A549 (cell line): ENCODE results near the gene IMMT. TPM values are rescaled to one million over a fixed set of nuclear protein-coding genes. Genes with fewer than 3 reads are reported as not detected.
A peak's percentile ranks its signal among the peaks of the same experiment; 100 is the strongest.

Experiments
- ATAC-seq, 2 experiments: fragments of 200-7000 bp in 1 of 2; fragments of >200 bp in 1 of 2; cut with Nextera tagmentation in 1 of 2; cut with Tn5 transposase in 1 of 2; 3 replicates each; pipeline versions ENCODE4 v1.8.0 to v1.9.1; 2018 to 2020; ENCODE audit warnings: mild to moderate bottlenecking in 1 of 2, moderate library complexity in 1 of 2
- CTCF ChIA-PET: fragments of 300-600 bp; sonication (Branson Sonifier 250); formaldehyde crosslinking; extraction: SDS; loops from one replicate; lab custom pipeline; 2021; ENCODE audit warnings: antibody characterized with exemption, inconsistent platforms; lab: Yijun Ruan, JAX
- POLR2A ChIA-PET: fragments of 350-600 bp; formaldehyde crosslinking; extraction: SDS; loops from one replicate; lab custom pipeline; 2021; ENCODE audit warnings: antibody characterized with exemption, inconsistent platforms; lab: Yijun Ruan, JAX
- DNase-seq, 2 experiments: peaks; one replicate each; pipeline versions ENCODE4 v3.0.0 to v3.0.0-alpha.2; 2011 to 2016; ENCODE audit warnings: low read depth in 1 of 2, low spot score in 1 of 2
- FAIRE-seq: peaks from 2 replicates; lab custom pipeline; 2011; peaks lifted over from hg19 to GRCh38; lab: Jason Lieb, UNC
- H3K27ac ChIP-seq, 2 experiments: fragments of >200 bp; sonication (Bioruptor Twin); formaldehyde crosslinking; 3 replicates each; pipeline ENCODE4 v1.5.1; 2016 to 2017
- H3K4me1 ChIP-seq: fragments of >200 bp; sonication (Bioruptor Twin); formaldehyde crosslinking; 3 replicates; pipeline ENCODE4 v1.6.1; 2016
- H3K4me2 ChIP-seq: fragments of >200 bp; sonication (Bioruptor Twin); formaldehyde crosslinking; 3 replicates; pipeline ENCODE4 v1.6.1; 2016
- H3K4me3 ChIP-seq: fragments of >200 bp; sonication (Bioruptor Twin); formaldehyde crosslinking; 3 replicates; pipeline ENCODE4 v1.5.1; 2016
- H3K9me3 ChIP-seq: fragments of >200 bp; sonication (Bioruptor Twin); formaldehyde crosslinking; 3 replicates; pipeline ENCODE4 v1.6.1; 2016
- BCL3 ChIP-seq: fragments of >200 bp; sonication (Bioruptor Twin); formaldehyde crosslinking; IDR thresholded peaks from 3 replicates; pipeline ENCODE4 v1.6.1; 2016
- CBX2 ChIP-seq: fragments of 200-600 bp; sonication (generic); IDR thresholded peaks from 2 replicates; pipeline ENCODE4 v1.6.1; 2016; ENCODE audit warnings: low read depth, mild to moderate bottlenecking, borderline replicate concordance
- EP300 ChIP-seq, 2 experiments: fragments of >200 bp; sonication (Bioruptor Twin); formaldehyde crosslinking; IDR thresholded peaks; 2 replicates in 1 of 2; 3 replicates in 1 of 2; pipeline ENCODE4 v1.6.1; 2016 to 2017
- FOSB ChIP-seq: fragments of 250-450 bp; sonication (Bioruptor Pico); IDR thresholded peaks from 2 replicates; pipeline ENCODE4 v1.5.0; 2020; ENCODE audit warnings: mild to moderate bottlenecking, moderate library complexity
- FOXS1 ChIP-seq: fragments of 250-450 bp; sonication (Bioruptor Pico); IDR thresholded peaks from 2 replicates; pipeline ENCODE4 v1.5.0; 2020; ENCODE audit warnings: mild to moderate bottlenecking, moderate library complexity
- HOXB13 ChIP-seq: fragments of 250-450 bp; sonication (Bioruptor Pico); IDR thresholded peaks from 2 replicates; pipeline ENCODE4 v1.5.0; 2020; ENCODE audit warnings: low read depth, mild to moderate bottlenecking, moderate library complexity
- HOXB5 ChIP-seq: fragments of 250-450 bp; sonication (Bioruptor Pico); IDR thresholded peaks from 2 replicates; pipeline ENCODE4 v1.5.0; 2020; ENCODE audit warnings: mild to moderate bottlenecking, moderate library complexity
- JUN ChIP-seq, 2 experiments: fragments of >200 bp; sonication (Bioruptor Twin); formaldehyde crosslinking; IDR thresholded peaks; 2 replicates in 1 of 2; 3 replicates in 1 of 2; pipeline ENCODE4 v1.6.1; 2016 to 2017
- KDM1A ChIP-seq: fragments of 200-600 bp; sonication (generic); IDR thresholded peaks from 2 replicates; pipeline ENCODE4 v1.6.1; 2016; ENCODE audit warnings: low read depth, mild to moderate bottlenecking
- KDM5A ChIP-seq: fragments of 200-600 bp; sonication (generic); IDR thresholded peaks from 2 replicates; pipeline ENCODE4 v1.6.1; 2016; ENCODE audit warnings: antibody characterized with exemption, mild to moderate bottlenecking
- MAFK ChIP-seq: fragments of 450-650 bp; IDR thresholded peaks from 2 replicates; pipeline ENCODE4 v1.6.1; 2014; ENCODE audit not compliant: partially characterized antibody
- MAZ ChIP-seq: fragments of 150-350 bp; IDR thresholded peaks from 2 replicates; pipeline ENCODE4 v1.6.1; 2014; ENCODE audit warnings: antibody characterized with exemption, low read depth, low read length, borderline replicate concordance
- MYC ChIP-seq: IDR thresholded peaks from 2 replicates; pipeline ENCODE4 v1.6.1; 2012; ENCODE audit warnings: mild to moderate bottlenecking, inconsistent platforms, low read length, improper control_type of control experiment, borderline replicate concordance
- POLR2AphosphoS2 ChIP-seq: conservative IDR thresholded peaks from 2 replicates; pipeline ENCODE4 v1.6.1; 2012; ENCODE audit warnings: low read length, improper control_type of control experiment, inconsistent platforms
- RAD21 ChIP-seq, 2 experiments: fragments of >200 bp in 1 of 2; sonication (Bioruptor Twin) in 1 of 2; formaldehyde crosslinking in 1 of 2; IDR thresholded peaks in 1 of 2; conservative IDR thresholded peaks in 1 of 2; 2 replicates in 1 of 2; 3 replicates in 1 of 2; pipeline ENCODE4 v1.6.1; 2012 to 2018; ENCODE audit warnings: inconsistent platforms in 1 of 2
- RARB ChIP-seq: fragments of 250-450 bp; sonication (Bioruptor Pico); IDR thresholded peaks from 2 replicates; pipeline ENCODE4 v1.8.0; 2021; ENCODE audit warnings: mild to moderate bottlenecking, moderate library complexity
- RCOR1 ChIP-seq: fragments of 150-350 bp; IDR thresholded peaks from 2 replicates; pipeline ENCODE4 v1.6.1; 2014; ENCODE audit warnings: antibody characterized with exemption, low read length, low read depth
- RFX5 ChIP-seq: fragments of 450-650 bp; IDR thresholded peaks from 2 replicates; pipeline ENCODE4 v1.7.1; 2014; ENCODE audit warnings: antibody characterized with exemption, mild to moderate bottlenecking, moderate library complexity
- TP53 ChIP-seq: fragments of 250-450 bp; sonication (Bioruptor Pico); IDR thresholded peaks from 2 replicates; pipeline ENCODE4 v1.5.0; 2021; ENCODE audit warnings: mild to moderate bottlenecking, moderate library complexity
- ZFP36 ChIP-seq: fragments of 450-650 bp; IDR thresholded peaks from 2 replicates; pipeline ENCODE4 v1.6.1; 2014; ENCODE audit warnings: borderline replicate concordance; ENCODE audit not compliant: partially characterized antibody
- WGBS: methylation state at CpG from one replicate; pipeline ENCODE4 v1.1.6; 2017; ENCODE audit errors: missing lambda C conversion rate; 5-methylcytosine and 5-hydroxymethylcytosine counted together
- polyA plus RNA-seq, 4 experiments: library from polyadenylated mRNA; depleted of rRNA in 3 of 4; stranded (reverse); fragments of >200 nt; fragmentation: RNase III in 1 of 4; extraction: RNeasy Plus Mini Kit Qiagen cat#74134 plus additional on column Dnase treatment in 1 of 4; gene quantifications; 2 replicates in 3 of 4; 3 replicates in 1 of 4; pipeline ENCODE4 v1.2.3, GENCODE V29; 2011 to 2017
- TF ChIP-seq, protein P1 (sequence below): fragments of >200 bp; sonication (Bioruptor Twin); formaldehyde crosslinking; IDR thresholded peaks from 3 replicates; pipeline ENCODE4 v1.5.1; 2016

The IMMT gene
- polyA plus RNA-seq, 2 of the 4 experiments (the other 2 are of a cell fraction) = 101 to 126 TPM

- Histone ChIP-seq H3K4me3 (no peak overlapping the region), H3K4me1 (no peaks in the 10 kb centered on the region), H3K4me2 (no peak overlapping the region), H3K9me3 (no peaks in the 10 kb centered on the region), H3K27ac (no peak overlapping the region)
- FAIRE-seq (no peak), DNase-seq (no peak), ATAC-seq (no peak)
- TF ChIP-seq TP53 (no peak), KDM1A (no peak), JUN (IDR thresholded peaks at IDR 0.05) (0 out of 5 replicates have a peak, but pooled peaks of 1 of the 2 experiments have one; percentile 11)
- POLR2A ChIA-PET = no interaction called here
- WGBS = 93% methylated on average over 4 of the region's 4 CpGs
- CTCF ChIA-PET = interaction anchor here (1.0 kb wide), 1 partner anchor 233 kb away, joined by 3 read pairs; no protein-coding TSS in a partner anchor
Measured at GRCh38 chr2:86139981-86140380, 55.3 kb downstream of the IMMT start.

GRCh38 chr2:86138736-86139625 is 56.3 kb downstream of the IMMT start:
- ChIA-PET POLR2A (no interaction called here), CTCF (interaction anchor here (1.1 to 1.7 kb wide), 5 partner anchors 8 to 312 kb away, joined by 4 to 5 read pairs (median 4); partner anchors contain the start of gene ST3GAL5)
- Histone ChIP-seq H3K9me3 (no peaks in the 10 kb centered on the region), H3K27ac (no peak overlapping the region), H3K4me2 (no peak overlapping the region), H3K4me3 (no peak overlapping the region), H3K4me1 (no peaks in the 10 kb centered on the region)
- TF ChIP-seq HOXB5 (CRISPR knock-in tag) (no peak), KDM5A (no peak), MAFK (no peak), EP300 (IDR thresholded peaks at IDR 0.05) (no peak), MYC (no peak), CBX2 (no peak)
- no peak for DNase-seq
- FAIRE-seq = no peak
- no peak for ATAC-seq
- 95% methylated on average over 7 of the region's 7 CpGs for WGBS

GRCh38 chr2:86136141-86136540 is 59.1 kb downstream of the IMMT start:
- H3K4me2 ChIP-seq = no peak overlapping the region
- H3K4me3 ChIP-seq = no peak overlapping the region
- no peaks in the 10 kb centered on the region for H3K9me3 ChIP-seq
- FAIRE-seq = no peak
- CTCF ChIA-PET = interaction anchor here (0.9 to 2.1 kb wide), 6 partner anchors 11 to 322 kb away, joined by 3 to 6 read pairs (median 3); no protein-coding TSS in a partner anchor
- POLR2A ChIA-PET = no interaction called here
- no peak overlapping the region for H3K27ac ChIP-seq
- WGBS = 84% methylated on average over 2 of the region's 2 CpGs
- no peak for ATAC-seq
- TF ChIP-seq FOXS1 (no peak), ZFP36 (no peak), EP300 (IDR thresholded peaks at IDR 0.05) (no peak), MAZ (no peak), RARB (CRISPR knock-in tag) (no peak), FOSB (no peak), RAD21 (conservative IDR thresholded peaks at IDR 0.05 in 1 of 2, IDR thresholded peaks at IDR 0.05 in 1 of 2) (no peak), KDM1A (no peak), BCL3 (no peak), JUN (IDR thresholded peaks at IDR 0.05) (no peak), RFX5 (no peak), HOXB13 (CRISPR knock-in tag) (no peak), CBX2 (no peak), HOXB5 (CRISPR knock-in tag) (no peak), RCOR1 (no peak), MYC (no peak), POLR2AphosphoS2 (no peak)
- TF ChIP-seq, protein P1, sequence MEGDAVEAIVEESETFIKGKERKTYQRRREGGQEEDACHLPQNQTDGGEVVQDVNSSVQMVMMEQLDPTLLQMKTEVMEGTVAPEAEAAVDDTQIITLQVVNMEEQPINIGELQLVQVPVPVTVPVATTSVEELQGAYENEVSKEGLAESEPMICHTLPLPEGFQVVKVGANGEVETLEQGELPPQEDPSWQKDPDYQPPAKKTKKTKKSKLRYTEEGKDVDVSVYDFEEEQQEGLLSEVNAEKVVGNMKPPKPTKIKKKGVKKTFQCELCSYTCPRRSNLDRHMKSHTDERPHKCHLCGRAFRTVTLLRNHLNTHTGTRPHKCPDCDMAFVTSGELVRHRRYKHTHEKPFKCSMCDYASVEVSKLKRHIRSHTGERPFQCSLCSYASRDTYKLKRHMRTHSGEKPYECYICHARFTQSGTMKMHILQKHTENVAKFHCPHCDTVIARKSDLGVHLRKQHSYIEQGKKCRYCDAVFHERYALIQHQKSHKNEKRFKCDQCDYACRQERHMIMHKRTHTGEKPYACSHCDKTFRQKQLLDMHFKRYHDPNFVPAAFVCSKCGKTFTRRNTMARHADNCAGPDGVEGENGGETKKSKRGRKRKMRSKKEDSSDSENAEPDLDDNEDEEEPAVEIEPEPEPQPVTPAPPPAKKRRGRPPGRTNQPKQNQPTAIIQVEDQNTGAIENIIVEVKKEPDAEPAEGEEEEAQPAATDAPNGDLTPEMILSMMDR = no peak
- no peaks in the 10 kb centered on the region for H3K4me1 ChIP-seq
- no peak for DNase-seq
